Uterus (tissue), 2 donors: ENCODE data around the gene CIZ1.

ENCODE experiments used
- CTCF ChIP-seq, 4 experiments: fragments of 200-600 bp in 2 of 4; fragments of 450-650 bp in 2 of 4; sonication (generic) in 2 of 4; IDR thresholded peaks; one replicate each; pipeline ENCODE4 v1.5.1; 2016 to 2019; ENCODE audit warnings: antibody characterized with exemption in 4 of 4, mild to moderate bottlenecking in 2 of 4, moderate library complexity in 1 of 4
- POLR2A ChIP-seq, 2 donors: fragments of 450-650 bp; IDR thresholded peaks; one replicate each; pipeline ENCODE4 v1.6.1; 2016; ENCODE audit warnings: antibody characterized with exemption in 2 of 2, mild to moderate bottlenecking in 1 of 2, moderate library complexity in 1 of 2

- no peak for TF ChIP-seq CTCF (IDR thresholded peaks at IDR 0.05)
- no peak for TF ChIP-seq POLR2A (IDR thresholded peaks at IDR 0.05)
Measured at GRCh38 chr9:128142061-128142460, 49.3 kb downstream of the CIZ1 start.
